ENCODE results near the gene RABGAP1.

Gene RABGAP1

DNA sequence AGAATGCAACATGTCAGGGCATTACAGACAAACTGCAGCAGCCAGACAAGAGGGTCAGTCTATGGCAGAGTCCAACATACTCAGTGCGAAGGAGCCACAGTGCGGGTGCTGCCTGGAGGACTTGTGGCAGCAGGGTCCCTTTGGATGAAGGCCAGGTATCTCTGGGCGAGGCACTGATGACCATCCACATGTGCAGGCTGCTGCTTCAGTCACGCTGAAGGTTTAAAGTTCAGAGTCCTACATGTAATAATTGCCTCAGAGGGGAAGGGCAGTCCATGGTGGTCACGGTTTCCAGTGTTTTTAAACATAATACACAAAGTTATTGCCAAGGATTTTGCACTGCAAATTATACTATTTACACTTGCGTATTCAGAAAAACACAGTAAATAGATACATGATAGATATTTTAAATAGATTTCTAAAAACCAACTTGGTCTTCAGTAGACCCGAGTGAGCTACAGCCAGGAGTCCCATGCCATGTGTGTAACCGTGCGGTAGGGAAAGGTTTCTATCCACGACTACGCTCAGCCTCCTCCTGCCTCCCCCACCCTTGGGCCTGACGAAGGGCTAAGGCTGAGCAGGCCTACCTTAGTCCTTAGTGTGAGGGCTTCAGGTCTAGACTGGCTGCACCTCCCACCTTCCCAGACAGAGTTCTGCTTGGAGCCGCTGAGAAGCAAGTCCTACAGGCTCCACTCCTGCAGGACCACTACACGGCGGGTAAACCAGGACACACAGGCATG, 168.9 kb downstream of the RABGAP1 start:
- DNase-seq (ENCODE audit: low read depth in 2 of 2): no peak

DNA sequence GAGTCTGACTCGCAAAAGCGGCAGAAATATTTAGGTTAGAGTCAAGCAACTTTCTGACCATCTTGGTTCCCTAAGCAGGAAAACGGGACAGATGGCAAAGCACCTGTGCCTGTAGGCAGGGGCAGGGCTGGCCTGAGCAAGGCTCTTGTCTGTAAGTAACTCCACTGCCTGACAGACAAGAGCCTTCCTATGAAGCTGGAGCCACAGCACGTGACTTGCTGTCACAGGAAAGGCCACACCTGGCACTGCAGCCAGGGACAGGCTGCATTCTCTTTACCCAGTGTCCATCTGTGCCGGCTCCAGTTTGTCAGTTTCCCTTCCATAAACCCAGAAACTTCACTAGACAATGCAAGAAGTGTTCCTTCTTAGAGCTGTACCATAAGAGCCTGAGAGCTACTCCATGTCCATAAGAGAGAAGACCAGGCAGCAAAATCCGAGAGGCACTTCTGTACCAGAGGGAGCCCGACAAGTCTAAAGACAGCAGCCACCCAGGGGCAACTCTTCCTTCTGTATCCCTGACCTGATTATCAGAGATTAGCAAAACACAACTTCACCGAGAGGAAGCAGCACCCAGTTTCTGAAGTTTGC, 170.7 kb downstream of the RABGAP1 start:
- no peak for DNase-seq (ENCODE audit: low read depth in 2 of 2)

DNA sequence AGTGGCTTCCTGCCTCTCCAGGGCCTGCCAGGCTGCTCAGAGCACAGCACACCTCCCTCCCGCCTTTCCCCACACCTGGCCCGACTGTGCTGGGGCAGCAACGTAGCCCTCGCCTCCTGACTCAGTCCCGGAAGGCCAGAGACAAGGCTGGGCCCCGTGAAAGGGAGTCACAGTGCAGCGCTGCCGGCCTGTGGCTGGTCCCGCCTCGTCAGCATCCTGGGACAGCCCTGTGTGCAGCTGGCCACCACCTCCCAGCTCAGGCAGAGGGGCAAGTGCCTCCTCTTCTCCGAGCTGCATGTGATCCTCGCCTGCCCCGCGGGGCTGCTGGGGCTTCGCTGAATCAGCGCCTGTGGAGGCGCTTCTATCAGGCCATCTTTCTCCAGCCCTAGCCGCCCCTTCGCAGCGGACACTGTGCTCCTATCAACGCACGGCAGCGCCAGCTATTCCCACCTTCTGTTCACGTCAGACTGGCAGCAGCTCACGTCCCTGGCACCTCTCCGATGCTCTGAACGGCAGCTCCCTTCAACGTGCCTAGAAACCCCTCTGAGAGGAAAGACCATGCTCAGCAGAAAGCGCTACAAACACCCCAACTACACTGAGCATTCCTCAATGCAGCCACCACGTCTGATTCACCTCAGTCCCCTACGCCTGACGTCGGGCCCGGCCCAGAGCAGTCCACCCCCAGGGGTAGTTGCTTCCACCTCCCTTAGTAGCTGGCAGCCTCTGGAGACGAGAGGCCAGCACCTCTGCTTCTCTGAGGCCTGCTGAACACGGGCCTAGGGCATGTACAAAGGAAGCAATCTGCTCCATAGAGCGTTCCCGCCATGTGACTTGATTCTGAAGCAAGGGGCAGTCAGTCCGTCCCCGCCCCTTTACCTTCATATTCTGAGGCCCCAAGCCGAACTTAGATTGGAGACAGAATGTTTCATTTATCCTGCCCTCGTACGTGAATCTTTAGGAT, 171.5 kb downstream of the RABGAP1 start:
- no peak for DNase-seq (ENCODE audit: low read depth in 2 of 2)

DNA sequence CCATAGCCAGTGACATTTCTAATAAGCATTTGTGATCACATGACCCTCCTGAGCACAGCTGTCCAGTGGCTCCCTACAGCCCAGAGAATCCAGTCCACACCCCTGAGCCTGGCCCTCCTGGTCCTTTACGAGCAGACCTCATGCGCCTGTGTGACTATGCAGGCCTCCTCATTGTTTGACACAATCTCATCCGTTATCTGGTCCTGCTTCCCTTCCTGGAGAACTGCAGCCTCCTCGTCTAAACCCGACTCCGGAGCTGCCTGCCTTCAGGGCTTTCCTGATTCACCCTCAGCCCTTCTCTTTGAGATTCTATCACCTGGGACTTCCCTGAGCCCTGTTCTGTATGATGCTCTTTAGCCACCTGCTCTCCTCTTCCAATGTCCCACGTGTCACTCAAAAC, 172.4 kb downstream of the RABGAP1 start:
- no peak for DNase-seq (ENCODE audit: low read depth in 2 of 2)

DNA sequence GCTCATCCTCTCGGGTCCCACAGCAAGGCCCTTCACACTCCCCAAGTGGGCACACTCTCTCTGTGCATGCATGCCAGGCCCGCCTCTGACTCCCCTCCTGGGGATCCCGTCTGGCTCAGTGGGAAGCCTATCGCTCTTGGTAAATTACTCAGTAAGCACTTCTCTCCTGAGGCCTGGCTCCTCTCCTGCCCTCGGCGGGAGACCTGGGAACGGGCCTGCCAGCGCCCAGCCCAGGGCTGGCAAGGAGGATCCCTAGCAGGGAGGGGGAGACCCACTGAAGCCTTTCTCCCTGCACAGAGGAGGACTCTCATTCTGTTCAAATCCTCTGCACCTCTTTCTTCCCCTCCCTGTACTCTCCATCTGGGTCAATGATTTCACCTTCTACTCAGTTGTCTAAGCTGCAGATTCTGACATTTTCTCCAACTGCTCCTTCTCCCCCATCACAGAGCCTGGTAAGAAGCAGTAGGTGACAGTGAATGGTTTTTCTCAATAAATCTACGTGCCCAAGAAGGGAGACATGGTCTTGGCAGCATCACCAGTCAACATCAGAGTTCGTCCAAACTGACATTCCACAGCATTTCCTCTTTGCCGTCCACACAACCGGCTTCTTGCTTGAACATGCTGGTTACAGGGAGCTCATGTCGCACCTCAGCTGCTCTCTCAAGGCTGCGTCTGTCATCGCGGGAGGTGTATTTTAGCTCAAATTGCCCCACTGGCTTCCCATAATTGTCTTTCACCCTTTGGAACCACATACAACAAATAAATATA, 174.5 kb downstream of the RABGAP1 start:
- DNase-seq (ENCODE audit: low read depth in 2 of 2): no peak

DNA sequence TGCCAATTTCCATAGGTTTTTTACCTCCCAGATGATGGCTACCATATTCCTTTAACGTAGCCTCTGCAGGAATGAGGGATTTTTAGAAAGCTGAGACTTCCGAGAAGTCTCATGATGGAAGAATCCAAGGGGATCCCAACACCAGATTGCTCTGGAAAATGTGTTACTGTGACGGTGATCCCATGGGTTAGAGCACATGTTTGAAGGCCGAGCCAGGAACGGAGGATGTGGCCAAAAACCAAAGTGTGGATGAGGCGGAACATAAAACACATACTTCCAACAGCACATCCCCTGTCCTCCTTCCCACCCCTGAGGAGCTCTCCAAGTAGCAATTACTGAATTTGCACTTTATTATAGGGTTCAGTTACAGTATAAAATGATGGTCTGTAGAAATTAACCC, 175.2 kb downstream of the RABGAP1 start:
- no peak for DNase-seq (ENCODE audit: low read depth in 2 of 2)

DNA sequence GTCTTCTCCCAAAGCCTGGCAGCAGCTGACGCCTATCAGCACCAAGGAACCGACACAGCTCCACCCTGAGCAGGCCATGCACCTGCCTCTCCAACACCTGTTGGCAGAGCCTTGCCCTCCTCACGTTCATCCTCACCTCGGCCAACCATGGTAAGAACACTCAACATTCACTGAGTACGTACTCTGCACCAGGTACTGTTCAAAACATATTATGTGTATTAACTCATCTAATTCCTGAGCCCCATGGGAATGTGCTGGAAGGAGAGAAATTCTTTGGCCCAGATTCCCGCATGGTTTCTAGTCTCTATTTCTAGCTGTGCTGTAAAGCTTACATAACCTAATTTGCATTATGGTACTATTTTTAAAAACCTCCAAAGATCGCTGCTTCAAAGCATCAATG, 178.7 kb downstream of the RABGAP1 start:
- no peak for DNase-seq (ENCODE audit: low read depth in 2 of 2)

DNA sequence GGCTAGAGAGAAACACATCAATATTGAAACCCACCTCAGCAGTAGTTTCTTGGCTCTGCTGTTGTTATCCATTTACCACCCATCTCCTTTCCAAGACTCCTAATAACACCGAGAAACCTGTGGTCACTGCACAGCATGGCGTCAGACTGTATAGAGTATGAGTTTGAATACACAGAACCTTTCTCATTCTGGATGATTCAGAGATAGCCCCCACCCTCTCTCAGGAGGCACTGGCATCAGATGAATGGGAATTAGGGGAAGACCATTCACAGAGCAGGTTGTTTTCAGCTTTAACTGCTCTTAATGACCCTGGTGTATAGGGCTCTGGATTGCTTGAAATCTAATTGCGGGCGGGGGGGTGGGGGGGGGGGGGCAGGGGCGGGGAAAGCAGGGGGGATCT, 179.3 kb downstream of the RABGAP1 start:
- DNase-seq (ENCODE audit: low read depth in 2 of 2): no peak

DNA sequence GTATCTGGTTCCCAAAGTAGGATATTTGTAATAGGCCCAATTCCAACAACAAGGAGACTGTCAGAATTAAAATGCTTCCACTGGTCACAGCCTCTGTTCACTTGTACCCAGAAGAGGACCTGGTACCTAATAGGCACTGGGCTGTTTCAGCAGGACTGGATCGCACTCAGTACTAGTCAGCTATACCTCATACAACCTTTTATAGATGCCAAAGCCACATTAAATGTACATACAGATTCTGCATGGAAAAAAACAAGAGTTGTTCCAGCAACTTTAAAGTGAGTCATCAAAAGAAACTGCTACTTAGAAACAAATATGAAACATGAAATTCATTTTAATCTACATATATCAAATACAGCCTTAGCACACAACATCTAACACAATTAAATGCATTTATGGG, 180.1 kb downstream of the RABGAP1 start:
- no peak for DNase-seq (ENCODE audit: low read depth in 2 of 2)

DNA sequence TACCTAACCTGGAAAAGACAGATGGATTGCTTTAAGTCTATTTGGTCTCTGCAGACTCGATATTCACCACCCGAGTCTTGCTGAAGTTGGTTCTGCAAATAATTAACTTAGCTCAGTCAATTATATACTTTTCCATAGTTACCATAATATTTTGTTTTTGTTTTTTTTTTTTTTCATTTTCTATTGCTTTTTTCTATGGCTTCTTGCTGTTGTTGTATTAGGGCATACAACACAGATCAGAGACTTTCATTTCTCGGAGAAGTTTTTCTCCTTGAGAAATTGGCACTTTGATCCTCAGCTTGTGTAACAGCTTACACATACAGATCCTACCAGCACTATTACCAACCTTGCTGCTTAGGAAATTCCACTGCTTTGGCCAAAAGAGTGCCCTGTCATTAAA, 180.6 kb downstream of the RABGAP1 start:
- no peak for DNase-seq (ENCODE audit: low read depth in 2 of 2)

DNA sequence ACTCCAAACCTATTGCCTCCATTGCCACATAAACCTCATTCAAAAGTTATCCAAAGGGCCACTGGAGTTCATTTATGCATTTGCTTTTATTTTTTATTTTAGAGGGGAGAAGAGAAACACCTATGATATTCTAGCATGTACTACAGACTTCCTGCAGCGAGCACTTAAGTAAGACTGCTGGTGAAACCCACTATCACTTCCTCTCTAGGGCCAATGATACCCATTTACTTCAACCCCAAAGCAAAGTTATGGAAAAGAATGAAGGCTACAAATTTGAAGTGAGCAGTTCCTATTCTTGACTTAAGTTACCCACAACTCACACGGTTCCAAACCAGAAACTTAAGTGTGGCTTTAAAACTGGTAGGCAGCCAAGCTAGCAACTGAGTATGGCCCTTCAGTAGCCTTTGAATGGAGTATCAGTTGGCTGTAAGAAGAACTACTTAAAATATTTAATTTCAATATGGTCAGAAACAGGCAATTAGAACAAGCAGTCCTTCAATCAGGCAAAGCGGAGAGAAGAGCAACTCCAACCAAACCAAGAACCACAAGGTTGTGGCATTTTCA, 186.8 kb downstream of the RABGAP1 start:
- DNase-seq (ENCODE audit: low read depth in 2 of 2): no peak

DNA sequence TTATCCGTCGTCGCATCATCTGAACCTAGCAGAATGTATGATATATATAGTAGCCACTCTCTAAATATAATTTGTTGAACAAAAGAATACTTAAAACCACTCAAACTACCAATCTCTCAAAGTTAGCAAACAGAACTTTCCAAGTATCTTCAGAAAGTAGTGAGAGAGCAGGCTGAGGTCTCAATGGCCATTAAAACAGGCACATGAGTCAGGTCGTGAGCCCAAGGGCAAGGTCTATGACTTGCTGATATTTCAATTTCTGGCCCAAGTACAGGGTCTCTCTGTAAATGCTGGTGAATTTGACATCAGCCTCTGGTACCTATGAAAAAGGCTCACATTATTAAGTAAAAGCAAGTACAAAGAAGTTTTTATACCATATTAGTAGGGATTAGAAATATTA, 187.8 kb downstream of the RABGAP1 start:
- DNase-seq (ENCODE audit: low read depth in 2 of 2): no peak

DNA sequence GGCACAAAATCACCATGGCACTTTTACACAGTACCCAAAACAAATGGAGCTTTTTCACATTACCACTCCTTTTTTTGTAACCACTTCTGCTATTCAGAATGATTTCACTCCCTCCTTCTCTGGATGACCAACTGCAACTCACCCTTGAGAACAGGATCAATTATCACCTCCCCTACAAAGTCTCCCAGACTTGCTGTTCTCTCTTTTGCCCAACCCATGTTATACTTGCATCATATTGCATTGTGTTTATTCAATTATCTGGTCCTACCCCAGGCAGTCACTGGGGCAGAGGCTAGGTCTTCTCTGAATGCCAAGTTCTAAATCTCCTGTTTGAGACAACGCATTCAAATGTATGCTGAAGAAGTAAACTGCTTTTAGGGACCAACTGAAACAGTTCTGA, 188.6 kb downstream of the RABGAP1 start:
- no peak for DNase-seq (ENCODE audit: low read depth in 2 of 2)

DNA sequence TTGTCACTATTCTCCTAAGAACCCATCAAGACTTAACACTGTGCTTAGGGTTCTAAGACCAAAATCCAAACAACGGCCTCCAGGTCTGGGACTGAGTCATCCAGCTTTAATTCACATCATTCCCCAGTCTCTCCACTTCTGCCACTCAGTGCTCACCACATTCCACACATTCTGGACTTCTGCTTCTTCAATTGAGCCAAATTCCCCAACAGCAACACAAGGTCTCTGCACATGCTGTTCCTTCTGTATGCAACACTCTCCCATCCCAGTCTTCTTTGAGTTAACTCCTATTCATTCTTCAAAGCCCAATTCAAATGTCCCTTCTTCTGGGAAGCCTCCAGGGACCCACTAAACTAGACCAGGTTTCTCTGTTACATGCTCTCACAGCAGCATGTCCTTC, 190.4 kb downstream of the RABGAP1 start:
- DNase-seq (ENCODE audit: low read depth in 2 of 2): no peak

DNA sequence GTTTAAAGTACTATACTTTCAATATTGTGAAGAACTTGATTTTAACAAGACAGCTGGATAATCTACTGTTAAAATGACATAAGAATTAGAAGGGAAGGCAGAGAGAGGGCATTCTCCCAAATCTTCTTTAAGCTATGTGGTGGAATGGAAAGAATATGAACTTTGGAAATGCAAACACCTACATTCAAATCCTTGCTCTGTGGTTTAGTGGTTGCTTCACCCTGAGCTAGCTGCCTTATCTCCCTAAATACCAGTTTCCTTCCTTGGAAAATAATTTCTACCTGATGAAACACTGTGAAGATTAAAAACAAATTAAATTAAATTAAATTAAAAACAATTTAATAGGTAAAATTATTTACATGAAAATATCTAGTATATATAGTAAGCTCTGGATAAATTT, 191.2 kb downstream of the RABGAP1 start:
- DNase-seq (ENCODE audit: low read depth in 2 of 2): no peak

DNA sequence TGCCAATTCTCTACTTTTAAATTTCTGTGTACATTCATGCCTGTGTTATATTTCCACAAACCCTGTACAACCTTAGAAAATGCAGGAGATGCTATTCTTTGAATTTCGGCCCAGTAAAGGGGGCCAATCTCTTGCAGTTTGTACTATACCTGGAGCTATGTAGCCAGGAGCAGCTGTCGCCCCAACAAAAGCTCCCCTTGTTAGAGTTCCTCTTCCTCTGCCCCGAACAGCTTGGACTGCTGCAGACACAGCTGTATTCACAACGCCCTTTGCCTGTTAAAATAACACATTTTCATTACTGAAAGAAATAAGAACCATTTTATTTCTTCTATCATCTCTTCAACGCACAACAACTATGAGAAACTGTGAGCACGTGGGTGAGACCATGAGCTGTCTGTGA, 191.9 kb downstream of the RABGAP1 start:
- no peak for DNase-seq (ENCODE audit: low read depth in 2 of 2)

DNA sequence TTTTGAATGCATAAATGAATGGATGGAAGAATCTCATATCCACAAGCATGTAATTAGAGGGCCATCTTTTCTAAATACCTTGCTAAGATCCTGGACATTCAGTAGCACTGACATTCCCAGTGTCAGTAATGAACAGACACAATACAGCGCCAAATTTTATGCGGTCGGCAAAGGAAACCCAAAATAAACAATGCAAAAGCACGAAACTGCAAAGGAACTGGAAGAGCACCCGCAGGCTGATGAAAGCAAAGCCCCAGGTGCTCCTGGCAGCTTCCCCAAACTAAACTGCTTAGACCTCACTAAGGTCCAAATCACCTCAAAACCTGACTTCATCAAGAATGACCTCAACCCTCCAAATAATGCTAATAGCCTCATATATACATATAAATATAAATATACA, 194.6 kb downstream of the RABGAP1 start:
- DNase-seq (ENCODE audit: low read depth in 2 of 2): no peak

DNA sequence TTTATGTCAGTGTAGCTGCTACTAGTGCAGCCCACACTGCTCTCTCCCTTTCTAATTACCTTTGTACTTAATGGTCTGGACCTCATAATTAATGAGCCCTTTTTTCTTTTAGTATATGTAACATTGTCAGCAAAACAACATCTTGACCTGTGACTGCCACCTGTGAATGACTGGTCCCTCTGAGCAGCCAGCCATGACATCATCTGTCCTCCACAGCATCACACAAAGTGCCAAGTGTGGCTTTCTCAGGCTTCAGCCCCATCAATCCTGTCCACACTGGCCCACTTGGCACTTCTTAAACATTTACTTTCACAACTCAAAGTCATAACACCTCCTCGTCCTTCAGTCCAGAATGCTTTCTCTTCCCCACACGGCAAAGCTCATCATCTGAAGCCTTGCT, 197.3 kb downstream of the RABGAP1 start:
- no peak for DNase-seq (ENCODE audit: low read depth in 2 of 2)

DNA sequence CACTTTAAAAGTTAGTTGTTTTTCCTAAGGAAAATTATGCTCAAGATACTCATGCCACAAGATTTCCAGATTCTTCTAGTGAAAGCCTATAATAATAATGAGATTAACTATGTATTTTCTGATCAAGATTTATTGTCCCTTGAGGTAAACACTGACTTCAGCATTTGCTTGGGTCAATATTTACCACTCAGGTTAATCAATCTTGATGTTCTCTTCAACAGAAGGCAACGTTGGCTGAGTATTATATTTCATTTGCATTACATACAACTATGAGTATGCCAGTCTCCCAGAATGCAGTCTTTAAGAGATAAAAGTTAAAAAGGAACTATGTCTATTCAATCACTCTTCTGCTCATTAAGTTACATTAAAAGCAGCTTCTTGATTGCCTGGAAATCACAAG, 208.2 kb downstream of the RABGAP1 start:
- DNase-seq (ENCODE audit: low read depth in 2 of 2): no peak

DNA sequence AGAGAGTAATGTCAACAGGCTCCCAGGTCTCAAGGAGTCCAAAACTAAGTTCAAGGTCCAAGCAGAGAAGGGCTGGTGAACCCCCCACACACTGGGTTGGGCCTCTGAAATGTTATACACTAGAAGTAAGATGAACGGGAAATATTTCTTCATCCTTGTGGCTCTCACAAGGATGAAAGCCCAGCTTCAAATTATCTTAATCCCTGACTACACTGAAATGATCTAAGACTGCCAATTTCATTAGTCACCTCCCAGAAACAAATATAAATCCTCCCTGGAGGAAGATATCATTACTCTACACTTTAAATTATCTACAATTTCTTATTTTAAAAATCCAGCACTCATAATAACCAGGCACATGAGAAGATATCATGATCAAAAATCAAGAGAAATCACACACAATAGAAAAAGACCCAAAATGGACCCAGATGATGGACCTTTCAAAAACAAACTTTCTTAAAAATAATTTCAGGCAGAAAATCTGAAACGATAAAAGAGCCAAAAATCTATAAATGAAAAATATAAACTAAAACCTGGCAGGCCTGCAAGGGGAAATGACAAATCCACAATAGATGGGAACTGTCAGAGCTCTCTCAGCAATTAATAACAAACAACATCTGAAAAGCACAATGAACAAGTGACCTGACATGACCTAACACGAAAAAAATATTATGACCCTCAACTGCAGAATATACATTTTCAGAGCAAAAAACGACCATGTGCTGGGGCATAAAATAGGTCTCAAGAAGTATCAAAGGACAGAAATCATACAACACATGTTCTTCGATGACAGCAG, 210.1 kb downstream of the RABGAP1 start:
- no peak for DNase-seq (ENCODE audit: low read depth in 2 of 2)
